GM19455 (cell line): ENCODE data around the gene APMAP.

Experiments used
- ATAC-seq: cut with Tn5 transposase; IDR thresholded peaks from one replicate; pipeline ENCODE4 v1.9.1; 2021; ENCODE audit not compliant: unreplicated experiment

APMAP gene

DNA sequence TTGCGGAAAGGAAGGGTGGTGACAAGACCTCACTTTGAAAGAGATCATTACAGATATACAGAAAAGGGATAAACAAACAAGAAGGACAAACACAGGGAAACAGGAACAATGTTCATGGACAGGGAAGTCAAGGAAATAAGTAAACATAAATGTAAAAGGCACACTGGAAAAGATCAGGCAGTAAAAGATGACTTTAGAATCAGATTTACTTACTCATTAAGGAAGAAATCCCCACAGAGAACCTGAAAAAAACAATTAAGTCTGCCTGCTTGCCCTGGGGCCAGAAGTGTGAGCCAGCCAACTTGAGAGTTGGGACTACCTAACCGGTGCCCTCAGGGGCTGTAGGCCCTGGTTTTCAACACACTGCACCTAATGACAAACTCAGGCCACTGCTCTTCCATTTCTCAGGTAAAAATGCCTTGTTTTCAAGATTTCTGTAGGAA lies 1.7 kb downstream of the APMAP start:
- ATAC-seq = no peak

DNA sequence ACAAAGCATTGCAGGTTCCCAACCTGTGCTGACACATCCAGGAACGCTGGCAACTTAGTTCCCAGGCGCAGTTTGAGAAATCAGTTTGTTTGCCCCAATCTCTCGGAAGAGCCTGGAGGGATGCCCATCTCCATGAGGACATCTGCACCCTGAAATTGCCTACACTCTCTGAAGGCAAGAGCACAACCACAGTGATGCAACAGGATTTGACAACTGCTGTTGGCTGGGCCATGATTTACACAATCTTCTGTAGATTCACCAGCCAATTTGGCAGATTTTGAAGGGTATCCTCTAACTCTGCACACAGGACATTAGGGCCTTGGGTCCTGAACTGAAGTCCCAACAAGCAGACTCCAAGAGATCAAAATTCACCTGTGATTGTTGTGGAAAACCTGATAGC lies 3.4 kb downstream of the APMAP start:
- ATAC-seq = no peak

DNA sequence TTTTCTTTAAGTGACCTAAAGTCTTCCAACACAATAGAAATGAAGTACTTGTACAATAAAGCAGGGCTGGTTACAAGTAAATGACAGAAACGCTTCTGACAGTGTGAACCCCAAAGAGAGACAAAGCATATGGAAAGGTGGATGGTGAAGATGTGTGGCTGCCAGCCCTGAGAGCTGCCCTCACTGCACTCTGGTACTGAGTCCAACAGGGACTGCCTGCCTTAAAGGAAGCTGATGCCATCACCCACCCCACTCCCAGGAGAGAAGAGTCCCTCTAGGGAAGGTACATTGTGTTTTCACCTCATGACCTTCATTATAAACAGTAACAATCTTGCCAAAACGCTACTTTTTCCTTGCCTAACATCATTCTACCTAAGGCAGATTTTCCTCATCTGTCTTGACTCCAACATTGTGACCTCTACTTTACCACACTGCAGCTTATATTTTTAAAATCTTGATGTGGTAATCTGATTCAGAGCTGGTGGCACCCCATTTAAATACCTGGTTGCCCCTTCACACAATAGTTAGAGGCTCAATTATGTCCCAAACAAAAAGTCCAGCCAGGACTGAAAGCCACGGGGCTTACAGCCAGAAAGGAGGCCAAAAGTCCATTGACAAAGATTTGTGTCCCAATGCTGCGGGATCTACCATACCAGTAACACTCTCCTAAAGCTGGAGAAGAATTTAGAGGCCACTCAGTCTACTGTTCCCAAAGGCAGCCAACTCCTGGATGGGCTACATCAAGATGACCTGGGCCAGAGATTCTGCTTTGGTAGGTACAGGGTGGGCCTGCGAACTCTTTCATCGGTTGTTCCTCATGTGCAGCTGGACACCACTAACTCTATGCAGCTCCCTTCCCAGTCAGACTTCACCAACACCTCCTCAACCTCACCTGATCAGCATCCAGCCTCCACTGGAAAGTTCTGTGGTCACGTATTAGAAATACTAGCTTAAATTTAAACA lies 4.4 kb downstream of the APMAP start:
- no peak for ATAC-seq

DNA sequence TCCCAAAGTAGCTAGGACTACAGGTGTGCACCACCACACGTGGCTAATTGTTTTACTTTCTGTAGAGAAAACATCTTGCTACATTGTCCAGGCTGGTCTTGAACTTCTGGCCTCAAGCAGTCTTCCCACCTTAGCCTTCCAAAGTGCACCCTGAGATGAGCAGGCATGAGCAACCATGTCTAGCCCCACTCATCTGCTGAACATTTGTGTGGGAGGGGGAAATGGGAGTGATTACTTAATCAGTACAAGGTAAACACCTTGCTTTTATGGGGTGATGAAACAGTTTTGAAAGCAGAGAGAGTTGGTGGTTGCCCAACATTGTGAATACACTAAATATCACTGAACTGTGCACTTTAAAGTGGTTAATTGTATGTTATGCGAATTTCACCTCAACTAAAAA lies 5.3 kb downstream of the APMAP start:
- no peak for ATAC-seq

DNA sequence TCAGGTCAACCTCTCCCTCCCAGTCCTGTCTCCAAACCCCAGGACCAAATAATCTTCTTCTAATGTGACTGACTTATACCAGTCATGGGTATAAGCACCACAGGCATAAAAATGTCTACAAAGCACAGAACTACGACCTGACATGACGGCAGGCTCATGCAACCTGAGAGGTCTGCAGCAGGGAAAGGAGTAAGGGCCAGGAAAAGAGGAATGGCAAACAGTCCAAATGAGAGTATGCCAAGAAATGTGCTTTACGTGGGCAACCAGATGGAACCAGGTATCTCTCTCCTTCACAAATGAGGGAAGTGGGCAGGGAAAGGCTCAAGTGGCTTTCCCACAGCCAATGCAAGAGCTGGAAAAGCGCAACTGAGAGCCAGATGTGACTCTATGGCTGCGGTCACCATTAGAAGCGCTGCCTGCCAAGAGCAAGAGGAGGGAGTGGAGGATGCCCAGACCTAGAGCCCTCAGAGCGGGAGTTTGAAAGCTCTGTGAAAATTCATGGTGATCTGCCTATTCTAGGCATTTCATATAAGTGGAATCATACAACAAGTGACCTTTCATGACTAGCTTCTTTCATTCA lies 6.0 kb downstream of the APMAP start:
- ATAC-seq = no peak

DNA sequence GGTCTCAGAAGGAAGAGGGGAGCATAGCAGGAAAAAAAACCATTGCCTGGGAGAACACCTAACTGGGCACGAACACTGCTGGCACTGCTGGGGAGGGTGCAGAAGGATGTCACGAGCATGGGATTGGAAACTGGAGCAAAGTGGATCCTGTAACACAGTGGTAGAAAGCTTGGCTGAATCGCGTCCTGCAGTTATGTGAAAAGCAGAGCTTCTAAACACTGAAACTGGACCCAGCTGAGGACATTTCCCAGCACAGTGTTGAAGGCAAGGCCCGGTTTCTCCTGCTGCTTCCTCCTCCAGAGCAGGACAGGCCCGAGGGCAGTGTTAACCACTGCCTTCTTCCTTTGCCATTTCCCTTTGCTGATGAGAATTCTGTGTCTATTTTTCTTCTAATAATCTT lies 6.7 kb downstream of the APMAP start:
- no peak for ATAC-seq

DNA sequence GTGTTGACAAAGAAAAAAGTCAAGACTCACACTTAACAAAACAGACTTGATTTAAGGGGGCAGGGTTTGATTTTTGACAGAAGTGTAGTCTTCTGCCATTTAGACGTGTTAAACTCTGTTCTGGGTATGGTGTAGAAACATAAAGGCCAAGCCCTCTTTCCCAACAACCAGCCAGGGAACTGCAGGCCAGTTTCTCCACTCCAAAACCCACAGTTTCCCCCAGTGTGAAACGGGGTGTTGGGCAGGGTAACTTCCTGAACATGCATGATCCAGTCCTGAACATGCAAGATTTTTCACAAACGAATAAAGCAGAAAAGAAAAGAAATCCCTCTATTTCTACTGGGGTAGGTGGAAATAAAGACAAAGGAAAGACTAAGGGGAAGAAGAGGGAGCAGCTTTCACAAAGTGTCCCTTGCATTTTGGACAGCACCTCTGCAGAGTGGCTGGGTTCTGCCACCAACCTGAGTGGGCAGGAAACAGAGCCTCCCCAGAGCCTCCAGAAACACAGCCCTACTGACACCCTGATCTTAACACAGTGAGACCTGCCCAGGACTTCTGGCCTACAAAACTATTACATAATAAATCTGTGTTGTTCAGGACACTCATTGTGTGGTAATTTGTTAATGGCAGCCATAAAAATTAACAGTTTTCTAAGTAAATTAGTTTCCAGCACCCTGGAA lies 7.5 kb downstream of the APMAP start:
- ATAC-seq = no peak

DNA sequence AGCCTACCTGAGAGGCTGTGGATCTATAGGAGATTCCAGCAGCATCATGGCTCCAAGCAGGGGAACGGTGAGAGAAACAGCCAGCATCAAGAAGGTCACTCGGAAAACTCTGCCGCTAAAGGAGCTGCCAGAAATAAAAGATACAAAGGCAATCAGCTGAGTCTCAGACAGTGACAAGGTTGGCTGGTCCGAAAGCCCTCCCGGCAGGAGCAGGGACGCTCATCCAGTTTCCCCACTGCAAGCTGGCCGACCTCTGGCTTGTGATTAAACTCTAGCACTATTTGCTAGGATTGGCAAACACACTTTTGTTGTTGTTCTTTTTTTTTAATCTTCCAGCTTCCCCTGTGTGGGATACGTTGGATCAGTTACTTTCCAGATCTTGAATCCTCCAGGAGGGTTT lies 8.7 kb downstream of the APMAP start:
- no peak for ATAC-seq

DNA sequence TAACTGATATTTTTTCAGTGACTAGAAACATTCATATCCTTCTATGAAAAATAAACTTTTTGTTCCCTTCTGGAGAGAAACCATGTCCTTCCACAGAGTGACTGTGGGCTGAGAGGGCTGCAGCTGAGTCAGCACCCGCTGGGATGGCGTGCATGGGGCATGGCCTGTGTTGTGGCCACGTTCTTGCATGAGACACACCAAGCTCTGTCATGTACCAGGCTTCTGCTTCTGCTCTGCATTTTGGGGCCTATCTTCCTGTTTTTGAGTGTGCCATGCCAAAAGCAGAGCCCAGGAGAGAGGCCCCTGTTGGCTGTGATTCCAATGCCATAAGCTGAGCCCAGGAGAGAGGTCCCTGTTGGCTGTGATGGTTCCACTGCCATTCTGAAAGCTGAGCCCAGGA lies 10.8 kb downstream of the APMAP start:
- no peak for ATAC-seq

DNA sequence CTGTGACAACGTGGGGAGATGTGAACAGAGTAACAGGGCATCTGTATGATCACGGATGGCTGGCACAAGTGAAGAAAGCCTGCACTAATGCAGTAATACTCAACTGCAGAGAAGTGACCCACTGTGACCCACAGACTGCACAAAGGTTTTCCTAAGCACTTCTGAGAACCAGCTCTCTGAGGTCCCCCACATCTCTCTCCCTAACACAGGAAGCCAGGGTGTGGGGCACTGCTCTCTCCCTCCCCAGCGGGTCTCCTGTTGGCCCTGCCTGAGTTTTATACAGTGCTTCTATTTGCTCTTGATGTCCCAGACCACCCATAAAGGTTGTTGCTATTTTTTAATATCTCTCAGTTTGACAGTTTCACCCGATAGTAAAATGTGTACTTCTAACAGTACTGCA lies 11.3 kb downstream of the APMAP start:
- no peak for ATAC-seq

DNA sequence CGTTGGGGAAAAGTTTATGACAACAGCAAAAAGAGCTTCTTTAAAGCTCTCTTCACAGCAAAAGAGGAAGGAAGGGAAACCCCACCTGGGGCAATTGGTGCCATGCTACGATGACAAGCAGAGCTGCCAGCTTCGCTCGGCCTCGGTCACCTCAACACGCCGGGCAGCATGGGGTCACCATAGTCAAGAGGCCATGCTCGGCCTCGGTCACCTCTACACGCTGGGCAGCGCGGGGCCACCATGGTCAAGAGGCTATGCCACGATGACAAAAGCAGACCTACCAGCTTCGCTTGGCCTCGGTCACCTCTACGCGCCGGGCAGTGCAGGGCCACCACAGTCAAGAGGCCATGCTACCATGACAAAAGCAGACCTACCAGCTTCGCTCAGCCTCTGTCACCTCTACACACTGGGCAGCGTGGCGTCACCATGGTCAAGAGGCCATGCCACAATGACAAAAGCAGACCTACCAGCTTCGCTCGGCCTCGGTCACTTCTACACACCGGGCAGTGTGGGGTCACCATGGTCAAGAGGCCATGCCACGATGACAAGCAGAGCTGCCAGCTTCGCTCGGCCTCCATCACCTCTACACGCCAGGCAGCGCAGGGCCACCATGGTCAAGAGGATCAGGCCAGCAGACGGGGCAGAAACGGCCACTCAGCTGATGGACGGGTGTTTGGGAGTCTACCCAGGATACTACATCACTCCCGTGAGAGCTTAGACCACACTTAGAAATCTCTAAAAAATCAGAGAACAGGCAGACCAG lies 12.1 kb downstream of the APMAP start:
- ATAC-seq = no peak

DNA sequence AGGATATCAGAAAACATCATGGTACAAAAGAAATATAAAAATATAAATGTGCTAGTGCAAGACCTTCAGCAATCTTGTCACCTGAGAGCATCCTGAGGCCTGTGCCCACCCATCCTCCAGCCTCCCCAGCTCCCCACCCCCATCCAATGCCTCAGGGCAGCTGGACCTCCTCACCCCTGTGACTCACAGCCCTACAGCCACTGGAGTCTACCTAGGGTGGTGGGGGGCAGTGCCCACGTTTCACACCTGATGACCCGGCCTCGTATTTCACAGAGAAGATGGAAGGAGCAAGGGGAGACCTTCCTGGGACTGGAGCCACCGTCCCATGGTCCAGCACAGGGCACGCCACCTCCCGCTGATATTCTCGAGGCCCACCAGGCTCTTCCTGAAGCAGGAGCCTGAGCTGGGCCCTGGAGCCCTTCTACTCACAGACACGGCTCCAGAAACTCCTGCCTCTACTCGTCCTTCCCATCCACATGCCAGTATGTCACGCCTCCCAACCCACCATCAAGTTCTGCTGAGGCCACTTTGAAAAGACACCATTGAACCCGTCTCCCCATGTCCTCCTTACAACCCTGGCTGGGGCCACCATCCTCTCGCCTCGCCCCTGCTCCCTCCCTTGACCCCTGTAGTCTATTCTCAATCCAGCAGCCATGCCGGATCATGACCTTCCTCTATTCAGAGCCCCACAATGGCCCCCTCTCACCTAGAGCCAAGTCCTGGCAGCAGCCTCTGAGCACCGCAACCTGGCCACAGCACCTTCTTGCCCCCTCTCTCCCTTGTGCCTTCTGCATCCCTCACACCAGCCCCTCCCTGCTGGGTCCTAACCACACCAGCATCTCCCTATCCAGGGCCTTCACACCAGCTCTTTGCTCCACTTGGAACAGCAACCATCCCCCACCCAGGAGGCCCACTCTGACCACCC lies 13.3 kb downstream of the APMAP start:
- ATAC-seq = no peak

DNA sequence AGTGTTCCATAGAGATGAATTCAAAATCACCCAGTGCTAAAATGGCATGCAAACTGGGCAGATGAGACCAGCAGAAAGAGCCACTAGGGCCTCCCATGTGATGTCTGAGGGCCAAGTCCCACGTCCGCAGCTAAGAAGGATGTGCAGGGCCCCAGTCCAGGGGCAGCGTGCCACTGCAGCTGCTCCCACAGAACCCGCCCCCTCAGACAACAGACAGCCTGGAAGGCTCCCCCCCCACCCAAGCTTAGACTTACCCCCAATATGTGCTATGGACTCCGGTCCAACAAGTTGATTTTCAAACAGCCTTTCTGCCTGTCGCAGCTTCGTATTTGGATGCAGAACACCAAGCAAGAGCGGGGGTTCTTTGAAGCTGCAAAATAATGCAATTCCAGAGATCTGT lies 14.0 kb downstream of the APMAP start:
- no peak for ATAC-seq

DNA sequence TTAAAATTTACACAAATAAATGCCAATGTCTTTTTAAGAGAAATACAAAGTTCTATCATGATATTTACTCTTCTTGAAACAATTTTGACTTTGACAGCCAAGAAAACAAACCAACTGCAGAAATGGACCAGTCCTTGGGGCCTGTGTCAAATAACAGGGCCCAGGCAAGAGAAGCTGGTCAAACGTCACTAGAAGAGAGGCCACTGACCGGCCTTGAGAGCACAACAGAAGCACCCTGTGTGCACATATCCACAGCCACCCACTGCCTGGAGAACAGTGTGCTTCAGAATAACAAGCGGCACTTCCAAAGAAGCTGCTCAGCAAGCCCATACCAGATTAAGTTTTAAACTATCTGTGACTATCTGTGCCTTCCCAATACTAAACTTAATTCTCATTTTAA lies 14.8 kb downstream of the APMAP start:
- no peak for ATAC-seq

DNA sequence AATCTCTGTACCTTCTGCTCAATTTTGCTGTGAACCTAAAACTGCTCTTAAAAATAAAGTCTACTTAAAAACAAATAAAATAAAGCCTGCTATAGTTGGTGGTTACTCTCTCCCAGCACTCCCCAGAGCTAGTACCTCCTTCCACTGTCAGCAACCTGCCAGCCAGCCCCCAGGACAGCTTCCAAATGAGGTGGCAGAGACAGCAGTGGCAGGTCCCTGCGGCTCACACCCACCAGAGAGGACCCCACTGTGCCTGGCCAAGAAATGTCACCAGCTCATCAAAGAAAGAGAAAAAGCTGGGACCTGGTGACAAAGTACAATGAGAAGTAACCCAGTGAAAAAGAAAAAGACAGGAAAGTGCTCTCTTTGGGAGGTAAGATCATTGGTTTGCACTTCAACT lies 15.2 kb downstream of the APMAP start:
- no peak for ATAC-seq

DNA sequence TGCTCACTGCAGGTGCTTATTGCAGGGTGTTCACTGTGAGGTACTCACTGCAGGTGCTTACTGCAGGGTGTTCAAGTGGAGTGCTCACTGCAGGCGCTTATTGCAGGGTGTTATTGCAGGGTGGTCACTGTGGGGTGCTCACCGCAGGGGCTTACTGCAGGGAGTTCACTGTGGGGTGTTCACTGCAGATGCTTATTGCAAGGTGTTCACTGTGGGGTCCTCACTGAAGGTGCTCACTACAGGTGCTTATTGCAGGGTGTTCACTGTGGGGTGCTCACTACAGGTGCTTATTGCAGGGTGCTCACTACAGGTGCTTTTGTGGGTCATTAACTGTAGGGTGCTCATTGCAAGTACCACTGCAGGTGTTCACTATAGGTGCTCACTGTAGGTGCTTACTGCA lies 20.2 kb downstream of the APMAP start:
- no peak for ATAC-seq

DNA sequence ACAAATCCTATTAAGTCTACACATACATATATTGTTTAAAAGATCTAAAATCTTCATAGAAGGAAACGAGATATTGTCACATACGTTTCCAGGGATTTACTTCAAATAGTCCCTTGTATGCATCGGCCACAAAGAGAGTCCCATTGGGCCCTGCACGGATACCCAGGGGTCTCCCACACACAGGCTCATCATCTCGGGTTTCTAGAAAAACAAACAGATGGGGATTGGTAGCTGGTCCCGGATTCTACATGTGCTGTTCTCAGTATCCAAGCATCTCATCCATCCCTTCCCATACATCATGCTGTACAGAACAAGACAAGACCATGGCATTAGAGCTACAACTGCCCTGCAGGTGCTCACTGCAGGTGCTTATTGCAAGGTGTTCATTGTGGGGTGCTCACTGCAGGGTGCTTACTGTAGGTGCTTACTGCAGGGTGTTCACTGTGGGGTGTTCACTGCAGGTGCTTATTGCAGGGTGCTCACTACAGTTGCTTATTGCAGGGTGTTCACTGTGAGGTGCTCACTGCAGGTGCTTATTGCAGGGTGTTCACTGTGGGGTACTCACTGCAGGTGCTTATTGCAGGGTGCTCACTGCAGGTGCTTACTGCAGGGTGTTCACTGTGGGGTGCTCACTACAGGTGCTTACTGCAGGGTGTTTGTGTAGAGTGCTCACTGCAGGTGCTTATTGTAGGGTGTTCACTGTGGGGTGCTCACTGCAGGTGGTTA lies 21.0 kb downstream of the APMAP start:
- no peak for ATAC-seq

DNA sequence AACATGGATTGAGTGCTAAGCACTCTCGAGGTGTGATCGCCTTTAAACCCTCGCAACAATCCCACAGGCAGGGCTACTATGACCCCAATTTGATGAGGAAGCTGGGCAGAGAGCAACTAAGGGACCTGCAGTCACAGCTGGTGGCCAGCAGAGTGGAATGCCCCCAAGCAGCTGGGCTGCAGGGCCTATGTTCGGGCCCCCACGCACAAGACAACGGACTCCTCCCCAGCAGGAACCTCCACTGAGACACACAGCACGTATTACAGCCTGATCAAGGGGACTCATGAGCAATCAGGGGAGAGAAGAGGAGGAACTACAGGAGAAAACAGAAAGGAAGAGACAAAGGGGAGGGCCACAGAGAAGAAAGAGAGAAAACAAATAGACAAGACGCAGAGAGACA lies 21.8 kb downstream of the APMAP start:
- no peak for ATAC-seq

DNA sequence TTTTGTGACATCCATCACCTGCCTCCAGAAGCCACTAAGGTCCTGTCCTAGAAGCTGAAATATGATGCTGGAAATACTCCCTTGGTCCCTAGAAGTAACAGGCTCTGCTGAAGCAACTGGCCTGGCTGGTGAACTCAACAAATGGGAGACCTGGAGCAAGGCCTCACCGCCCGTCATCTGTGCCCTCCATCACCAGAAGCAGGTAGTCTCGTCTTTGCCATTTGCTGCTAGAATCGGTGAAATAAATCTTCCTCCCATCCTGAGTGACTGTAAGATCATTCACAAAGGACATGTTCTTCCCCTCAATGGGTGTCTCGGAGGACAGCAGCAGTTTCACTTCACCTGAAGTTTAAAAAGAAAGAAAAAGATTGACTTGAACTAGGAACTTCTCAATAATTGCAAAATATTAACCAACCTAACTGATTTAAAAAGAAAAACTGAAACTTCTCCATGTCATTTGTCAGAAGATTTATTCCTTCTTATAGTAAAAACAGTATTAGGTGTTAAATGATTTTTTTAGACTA lies 22.5 kb downstream of the APMAP start:
- ATAC-seq = no peak
